Activated CD8-positive, alpha-beta memory T cell treated with anti-CD3 and anti-CD28 coated beads for 36 hours (primary cell): ENCODE data around the gene PPIE. TPM values are rescaled to one million over a fixed set of nuclear protein-coding genes. Genes with fewer than 3 reads are reported as not detected.
"Not testable (repeated sequence)": the region's sequence is repeated elsewhere in the genome, so short reads cannot be mapped to it uniquely, and the experiment has no call there.

Experiments used
- CTCF ChIA-PET: fragments of 350-600 bp; sonication (Branson Sonifier 250); formaldehyde crosslinking; loops from one replicate; lab custom pipeline; 2021; ENCODE audit warnings: antibody characterized with exemption; lab: Charles Lee
- POLR2A ChIA-PET: fragments of 350-600 bp; sonication (Branson Sonifier 250); formaldehyde crosslinking; loops from one replicate; lab custom pipeline; 2021; ENCODE audit warnings: antibody characterized with exemption; lab: Charles Lee
- total RNA-seq, 2 experiments: library from RNA; stranded (reverse); gene quantifications; one replicate each; pipeline ENCODE4 v1.2.3, GENCODE V29; 2021

The PPIE gene
- total RNA-seq, 2 experiments from 2014 or later: 62.9 to 66.0 TPM

GRCh38 chr1:39770100-39771021, 31.7 kb downstream of the PPIE start:
- CTCF ChIA-PET: not testable (repeated sequence)

DNA sequence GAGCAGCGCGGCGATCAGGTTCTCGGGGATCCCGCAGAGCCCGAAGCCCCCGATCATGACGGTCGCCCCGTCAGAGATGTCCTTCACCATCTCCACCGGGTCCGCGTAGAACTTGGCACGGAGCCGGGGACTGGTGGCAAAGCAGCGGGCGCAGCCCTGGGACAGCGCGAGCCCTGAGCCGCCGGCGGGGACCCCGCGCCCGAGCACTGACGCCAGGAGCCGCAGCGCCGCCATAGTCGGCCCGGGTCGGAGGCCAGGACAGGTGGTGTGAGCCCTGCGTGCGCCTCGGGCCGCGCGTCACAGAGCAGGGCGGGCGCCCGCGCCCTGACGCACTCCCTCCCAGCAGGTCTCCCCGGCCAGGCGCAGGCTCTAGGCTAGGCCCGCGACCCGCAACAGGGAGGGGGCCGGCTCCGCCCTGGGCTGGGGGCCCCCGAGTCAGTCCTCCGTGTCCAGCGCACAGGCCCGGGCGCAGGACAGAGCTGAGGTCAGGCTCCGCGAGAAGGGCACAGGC, 32.4 kb downstream of the PPIE start, which contains the start of gene OXCT2:
TSS of gene OXCT2 (minus strand) at position 327 of the 511 bp plus-strand sequence. CDS start at position 234, 93 bp downstream.
- POLR2A ChIA-PET: interaction anchor here (0.6 kb wide), 1 partner anchor 80 kb away, joined by 3 read pairs; the partner anchor contains the start of gene HPCAL4
- CTCF ChIA-PET: not testable (repeated sequence)

More at GRCh38 chr1:39770100-39771021, 31.7 kb downstream of the PPIE start:
- POLR2A ChIA-PET: interaction anchor here (0.6 kb wide), 1 partner anchor 79 kb away, joined by 3 read pairs; the partner anchor contains the start of gene HPCAL4

DNA sequence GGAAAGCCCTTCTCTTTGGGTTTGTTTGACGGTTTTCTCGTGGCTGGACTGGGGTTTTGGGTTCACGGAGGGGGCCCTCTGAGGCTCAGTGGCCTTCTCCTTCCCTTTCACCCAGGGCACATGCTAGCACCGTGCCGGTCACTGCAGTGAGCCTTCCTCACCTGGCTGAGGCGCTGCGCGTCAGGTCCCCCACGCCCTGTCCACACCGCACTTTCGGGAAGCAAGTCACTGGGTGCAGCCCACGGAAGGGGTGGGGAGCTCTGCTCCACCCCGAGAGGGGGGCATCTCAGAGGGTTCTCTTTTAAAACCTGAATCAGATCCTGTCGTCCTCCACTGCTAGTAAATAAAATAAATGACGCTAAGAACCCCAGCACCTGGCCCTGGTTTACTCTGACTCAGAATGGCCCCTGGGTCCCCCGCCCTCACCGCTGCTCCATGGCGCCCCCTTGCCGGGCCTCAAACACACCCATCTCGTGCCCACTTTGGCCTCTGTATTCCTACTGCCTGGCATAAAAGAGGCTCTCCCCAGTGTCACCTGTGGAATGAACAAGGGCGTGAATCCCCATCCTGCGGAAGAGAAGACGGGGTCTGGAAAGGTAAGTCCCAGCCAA, 34.8 kb downstream of the PPIE start:
- POLR2A ChIA-PET, CTCF ChIA-PET: not testable (repeated sequence)

GRCh38 chr1:39775141-39775540, 36.5 kb downstream of the PPIE start:
- CTCF ChIA-PET, POLR2A ChIA-PET: not testable (repeated sequence)

- CTCF ChIA-PET, POLR2A ChIA-PET: not testable (repeated sequence)
Observed at GRCh38 chr1:39775676-39776399, 37.2 kb downstream of the PPIE start.

GRCh38 chr1:39776400-39776713, 37.7 kb downstream of the PPIE start:
- POLR2A ChIA-PET: no interaction called here
- CTCF ChIA-PET: no interaction called here

DNA sequence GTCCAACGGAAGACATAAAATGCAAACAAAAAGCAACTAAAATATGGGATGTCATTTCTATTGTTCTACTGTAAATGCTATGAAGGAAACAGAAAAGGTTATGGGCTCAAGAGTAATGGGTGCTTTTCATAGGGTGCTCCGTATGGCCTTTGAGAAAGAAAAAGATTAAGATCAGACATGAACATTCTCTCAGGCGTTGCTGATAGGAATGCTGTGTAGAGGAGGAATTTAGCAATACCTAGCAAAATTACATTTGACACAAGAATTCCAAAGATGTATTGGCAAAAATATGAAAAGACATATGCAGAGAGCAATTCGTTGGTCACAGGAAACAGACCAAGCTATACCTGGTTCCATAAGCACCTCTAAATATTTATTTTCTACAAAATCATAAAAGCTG, 38.2 kb downstream of the PPIE start:
- ChIA-PET POLR2A (no interaction called here), CTCF (no interaction called here)

DNA sequence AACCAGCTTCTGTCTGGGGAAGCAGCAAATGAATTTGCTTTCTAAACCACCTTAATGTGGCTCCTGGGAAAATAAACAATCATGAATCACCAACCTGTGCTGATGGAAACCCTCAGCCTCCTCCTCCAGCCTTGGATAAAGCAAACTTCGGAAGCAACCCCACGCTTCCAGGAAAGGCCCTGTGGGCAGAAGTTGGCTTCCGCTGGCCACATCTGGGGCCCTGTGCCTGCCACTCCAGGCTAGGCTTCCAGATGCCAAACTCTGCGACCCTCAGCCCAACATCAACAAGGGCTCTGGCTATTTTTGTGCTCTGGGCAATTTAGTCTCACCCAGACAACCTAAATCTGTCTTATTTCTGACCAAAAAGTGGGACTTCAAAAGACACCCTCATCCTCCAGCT, 38.6 kb downstream of the PPIE start:
- ChIA-PET POLR2A (no interaction called here), CTCF (no interaction called here)

DNA sequence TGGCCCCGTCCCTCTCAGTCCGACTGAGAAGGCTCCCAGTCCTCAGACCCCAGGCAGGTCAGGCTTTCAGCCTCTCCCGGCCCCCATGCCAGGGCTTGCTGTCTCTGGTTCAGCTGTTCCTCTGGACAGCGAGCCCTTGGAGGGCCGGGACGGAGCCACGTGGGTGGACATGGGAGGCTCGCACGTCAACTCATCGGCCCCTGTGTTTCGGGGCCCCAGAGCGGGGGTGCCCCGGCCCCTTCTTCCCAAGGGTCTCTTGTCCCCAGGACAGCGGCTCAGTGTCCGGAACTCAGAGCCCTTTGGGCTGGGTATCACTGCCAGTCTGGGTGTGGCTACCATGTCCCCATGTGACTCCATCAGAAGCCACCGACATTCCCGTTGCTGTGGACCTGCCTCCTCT, 39.2 kb downstream of the PPIE start:
- CTCF ChIA-PET, POLR2A ChIA-PET: not testable (repeated sequence)

GRCh38 chr1:39778463-39779099, 39.9 kb downstream of the PPIE start:
- CTCF ChIA-PET, POLR2A ChIA-PET: not testable (repeated sequence)

- CTCF ChIA-PET: no interaction called here
- POLR2A ChIA-PET: no interaction called here
Observed at GRCh38 chr1:39779137-39779536, 40.5 kb downstream of the PPIE start.

- ChIA-PET POLR2A (no interaction called here), CTCF (no interaction called here)
Observed at GRCh38 chr1:39779821-39780220, 41.1 kb downstream of the PPIE start.

GRCh38 chr1:39781349-39781715, 42.6 kb downstream of the PPIE start:
- ChIA-PET POLR2A (no interaction called here), CTCF (no interaction called here)

DNA sequence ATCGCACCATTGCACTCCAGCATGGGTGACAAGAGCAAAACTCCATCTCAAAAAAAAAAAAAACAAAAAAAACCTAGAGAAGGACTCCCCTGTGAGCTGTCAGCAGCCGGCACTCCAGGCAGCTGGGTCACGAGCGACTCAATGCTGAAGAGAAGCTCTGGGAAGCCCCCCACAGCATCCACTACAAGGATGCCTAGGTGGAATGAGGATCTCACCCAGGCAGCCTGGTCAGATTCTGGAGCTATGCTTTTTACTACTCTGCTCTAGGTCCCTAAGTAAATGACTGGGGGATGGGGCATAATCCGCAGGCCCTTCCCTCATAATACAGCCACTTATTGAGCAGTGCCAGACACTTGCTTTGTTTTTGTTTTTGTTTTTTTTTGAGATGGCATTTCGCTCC, 43.4 kb downstream of the PPIE start:
- POLR2A ChIA-PET: no interaction called here
- CTCF ChIA-PET: interaction anchor here (1.7 kb wide), 1 partner anchor 17 kb away, joined by 3 read pairs; no protein-coding TSS in a partner anchor

GRCh38 chr1:39782685-39783084, 44.0 kb downstream of the PPIE start:
- POLR2A ChIA-PET: not testable (repeated sequence)
- CTCF ChIA-PET: interaction anchor here (1.7 kb wide), 1 partner anchor 16 kb away, joined by 3 read pairs; no protein-coding TSS in a partner anchor

DNA sequence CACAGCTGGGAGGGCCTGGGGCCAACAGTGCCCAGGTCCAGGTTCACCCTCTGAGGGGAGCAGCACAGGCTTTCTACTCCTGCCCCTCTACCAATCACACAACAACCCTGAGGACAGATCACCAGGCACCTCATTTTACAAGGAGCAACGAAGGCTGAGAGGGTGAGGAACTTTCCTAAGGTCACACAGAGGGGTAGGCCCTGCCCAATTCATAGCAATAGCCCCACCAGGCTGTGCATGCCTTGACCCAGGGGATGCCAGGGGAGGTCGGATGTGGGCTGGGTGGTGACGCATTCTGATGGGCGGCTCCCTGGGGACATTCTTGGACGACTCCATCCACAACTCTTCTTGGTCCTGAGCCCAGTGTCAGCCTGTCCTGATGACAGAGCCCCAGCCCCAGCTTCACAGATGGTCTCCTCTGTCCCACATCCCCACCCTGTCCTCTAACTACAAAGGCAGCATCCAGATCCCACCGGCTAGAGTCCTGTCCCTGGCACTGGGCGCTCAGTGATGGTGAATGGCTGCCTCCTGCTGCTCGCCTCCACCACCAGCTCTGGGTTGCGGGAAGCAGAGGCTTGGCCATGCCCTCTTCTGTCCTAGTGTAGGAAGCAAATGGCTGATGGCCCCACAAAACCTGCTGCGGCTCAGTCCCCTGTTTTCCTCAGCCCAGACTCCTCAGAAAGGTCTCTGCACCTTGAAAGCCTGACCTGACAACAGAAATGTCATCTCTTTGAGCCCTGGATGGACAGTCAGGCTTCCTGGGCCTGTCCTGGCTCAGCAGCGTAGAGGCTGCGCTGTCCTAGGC, 47.8 kb downstream of the PPIE start:
- POLR2A ChIA-PET: not testable (repeated sequence)
- CTCF ChIA-PET: interaction anchor here (2.5 kb wide), 1 partner anchor 12 kb away, joined by 9 read pairs; no protein-coding TSS in a partner anchor

GRCh38 chr1:39787108-39787375, 48.4 kb downstream of the PPIE start:
- CTCF ChIA-PET: interaction anchor here (2.5 kb wide), 1 partner anchor 11 kb away, joined by 9 read pairs; no protein-coding TSS in a partner anchor
- POLR2A ChIA-PET: not testable (repeated sequence)

DNA sequence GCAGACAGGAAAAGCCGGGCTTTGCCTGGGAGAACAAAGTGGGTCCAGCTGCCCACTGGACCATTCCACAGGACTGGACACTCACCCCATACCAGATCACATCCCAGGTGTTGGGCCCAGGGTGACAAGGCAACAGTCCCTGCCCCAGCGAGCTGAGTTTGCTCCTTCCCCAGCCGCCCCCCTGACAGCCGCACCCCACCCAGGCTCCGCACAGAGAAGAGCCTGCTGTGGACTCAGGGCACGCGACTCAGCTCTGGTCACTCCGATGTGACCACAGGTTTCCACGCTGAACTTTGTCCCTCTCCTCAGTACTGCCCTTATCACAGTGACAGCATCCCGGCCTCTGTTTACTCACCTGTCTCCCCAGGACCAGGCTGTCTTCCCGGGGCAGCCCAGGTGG, 48.8 kb downstream of the PPIE start:
- ChIA-PET POLR2A (no interaction called here), CTCF (interaction anchor here (2.5 kb wide), 1 partner anchor 11 kb away, joined by 9 read pairs; no protein-coding TSS in a partner anchor)
